Activated T-helper 1 cell treated with anti-CD3 and anti-CD28 coated beads, Interleukin-2, amount 50 U/mL, for 16 hours (primary cell): Measurements from ENCODE around the gene COX5A.
A peak's percentile ranks its signal among the peaks of the same experiment; 100 is the strongest.

Experiments used
- DNase-seq, 2 donors: peaks; one replicate each; pipeline ENCODE4 v3.0.0-alpha.2; 2020; ENCODE audit warnings: low read depth in 1 of 2, low spot score in 1 of 2

COX5A gene

GRCh38 chr15:74873036-74873755 is 64.7 kb downstream of the COX5A start, which contains the start of gene SCAMP2:
Gene SCAMP2 (minus strand): TSS chr15:74873365. CDS start chr15:74873255, 110 bp downstream.
- DNase-seq: peak; percentile 73 to 82

- DNase-seq: no peak
Measured at GRCh38 chr15:74872702-74873035, 65.2 kb downstream of the COX5A start.

DNA sequence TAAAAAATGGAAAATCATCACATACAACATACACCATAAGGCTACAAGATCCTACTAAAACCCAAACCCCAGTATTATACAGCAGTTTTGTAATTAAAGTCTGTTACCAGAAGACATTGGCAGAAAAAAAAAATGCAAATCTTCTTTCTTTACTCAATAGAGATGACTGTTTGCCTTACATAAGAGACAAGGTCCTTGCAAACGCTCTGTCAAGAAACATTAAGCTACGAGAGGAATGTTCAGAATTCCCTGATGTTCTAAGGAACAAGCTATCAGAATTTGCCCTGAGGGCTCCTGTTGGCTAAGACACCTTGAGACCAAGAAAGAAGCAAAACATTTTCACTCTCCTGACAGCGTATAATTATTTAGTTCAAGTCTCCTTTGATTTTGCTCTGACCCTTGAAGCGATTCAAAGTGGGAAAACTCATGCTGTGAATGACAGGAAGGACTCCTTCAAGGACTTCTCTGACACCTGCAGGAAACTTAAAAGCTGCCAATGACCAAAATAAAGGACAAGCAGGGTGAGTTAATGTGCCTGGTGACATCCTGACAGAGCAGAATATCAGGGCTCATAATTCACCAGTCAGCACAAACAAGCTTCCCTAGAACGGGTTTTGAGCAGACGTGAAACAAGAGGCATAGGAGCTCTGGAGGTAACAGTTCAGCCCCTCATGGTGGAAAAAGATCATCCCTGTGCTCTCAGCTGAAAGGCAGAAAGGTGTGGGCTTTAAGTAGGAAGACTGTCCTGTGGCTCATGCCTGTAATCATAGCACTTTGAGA is 67.2 kb downstream of the COX5A start:
- no peak for DNase-seq
